Activated T-helper 1 cell treated with anti-CD3 and anti-CD28 coated beads, Interleukin-12 subunit alpha, Interleukin-12 subunit beta, Interleukin-2, Interleukin-4 antibody, amounts not matched to agents 30 ng/mL and 10 ng/mL and 1 ng/mL, durations not matched to agents 14 hours and 24 hours and 36 hours (primary cell): ENCODE results near the gene CHML. TPM values are rescaled to one million over a fixed set of nuclear protein-coding genes. Genes with fewer than 3 reads are reported as not detected.

Experiments used
- DNase-seq: peaks from one replicate; pipeline ENCODE4 v3.0.0; 2021; ENCODE audit warnings: low spot score
- H3K27ac Mint-ChIP-seq: one replicate; pipeline ENCODE4 v1.8.0; 2021; ENCODE audit warnings: mild to moderate bottlenecking, mixed read lengths
- H3K27me3 Mint-ChIP-seq: one replicate; pipeline ENCODE4 v1.8.0; 2022; ENCODE audit warnings: mild to moderate bottlenecking, moderate library complexity, mixed read lengths; ENCODE audit not compliant: insufficient read depth
- H3K36me3 Mint-ChIP-seq: one replicate; pipeline ENCODE4 v1.8.0; 2021; ENCODE audit warnings: low read depth, mixed read lengths
- H3K4me1 Mint-ChIP-seq: one replicate; pipeline ENCODE4 v1.8.0; 2021; ENCODE audit warnings: low read depth, mixed read lengths
- H3K4me3 Mint-ChIP-seq: one replicate; pipeline ENCODE4 v1.8.0; 2021; ENCODE audit warnings: mild to moderate bottlenecking, moderate library complexity, mixed read lengths
- H3K9me3 Mint-ChIP-seq: one replicate; pipeline ENCODE4 v1.8.0; 2021; ENCODE audit warnings: mixed read lengths
- intact Hi-C: fragments of 100-400 bp; cut with micrococcal nuclease; formaldehyde crosslinking; loops from one replicate; pipeline ENCODE4 v1.15.1; 2024
- total RNA-seq: library from RNA; stranded (reverse); gene quantifications from 2 replicates; pipeline ENCODE4 v1.2.3, GENCODE V29; 2022

Gene CHML
- total RNA-seq, 1 donor from 2014 or later = 17.8 TPM

DNA sequence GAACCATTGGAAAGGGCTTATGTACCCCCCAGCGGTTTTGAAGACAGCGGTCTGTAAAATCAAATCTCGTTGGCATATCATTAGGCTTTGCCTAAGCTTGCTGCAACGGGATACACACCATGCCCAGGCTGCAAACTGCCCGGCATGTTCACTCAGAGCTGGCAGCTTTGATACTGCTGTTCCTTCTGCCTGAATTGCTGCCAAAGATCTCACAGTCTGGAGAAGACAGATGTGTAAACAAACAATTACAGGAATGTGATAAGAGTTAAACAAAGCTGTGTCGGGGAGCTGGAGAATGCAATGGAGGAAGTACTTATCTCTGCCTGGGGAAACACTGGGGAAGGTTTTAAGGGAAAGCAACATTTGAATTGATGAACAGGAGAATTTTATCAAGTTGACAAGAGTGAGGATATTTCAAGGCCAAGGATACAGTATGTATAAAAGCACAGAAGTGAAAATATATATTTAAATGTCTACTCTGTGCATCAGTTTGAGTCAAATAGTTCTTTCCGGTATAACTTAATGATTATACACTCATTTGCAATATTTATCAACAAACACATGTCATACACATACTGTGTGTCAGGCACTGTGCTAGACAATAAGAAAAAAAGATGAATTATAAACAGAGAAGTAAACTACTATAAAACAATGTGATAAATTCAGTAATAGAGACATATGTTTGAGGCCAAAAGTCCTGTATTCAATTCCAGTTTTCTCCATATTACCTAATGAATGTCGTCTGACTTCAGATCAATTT is 29.9 kb downstream of the CHML start:
- intact Hi-C loops = no loop called here
- Mint-ChIP-seq H3K27ac (no peak overlapping the region), H3K36me3 (no peaks in the 10 kb centered on the region), H3K4me1 (peaks cover 14% of the 10 kb centered on the region), H3K27me3 (no peaks in the 10 kb centered on the region), H3K9me3 (no peaks in the 10 kb centered on the region), H3K4me3 (no peak overlapping the region)
- DNase-seq = no peak

DNA sequence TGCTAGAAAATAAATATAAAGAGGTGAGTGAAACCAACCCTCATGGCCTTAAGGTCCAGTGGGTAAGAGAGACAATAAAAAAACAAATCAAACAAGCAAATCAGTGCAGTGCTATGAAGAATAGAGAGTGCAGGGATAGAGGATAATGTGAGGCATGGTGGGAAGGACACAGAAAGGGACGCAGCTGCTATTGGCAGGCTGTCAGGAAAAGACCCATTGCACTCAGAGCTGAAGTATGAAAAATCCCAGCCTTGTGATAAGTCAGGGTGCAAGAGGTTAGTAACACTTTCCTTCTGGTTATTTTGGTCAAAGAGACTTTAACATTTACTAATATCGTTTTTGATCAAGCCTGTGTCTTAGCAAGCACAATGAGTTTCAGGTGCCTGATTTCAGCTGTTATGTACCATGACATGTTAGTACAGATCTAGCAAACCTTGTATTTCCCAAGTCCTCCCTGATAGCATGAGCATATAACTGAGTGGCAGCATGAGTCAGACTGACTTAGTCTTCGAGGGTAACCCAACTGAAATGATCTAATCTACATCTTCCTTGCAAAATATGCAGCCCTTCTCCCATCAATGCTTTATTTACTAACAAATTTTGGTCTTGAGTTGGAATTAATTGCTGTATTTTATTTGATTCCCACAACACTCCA is 31.7 kb downstream of the CHML start:
- no peaks in the 10 kb centered on the region for H3K9me3 Mint-ChIP-seq
- no peak overlapping the region for H3K4me3 Mint-ChIP-seq
- H3K27me3 Mint-ChIP-seq = no peaks in the 10 kb centered on the region
- no peak overlapping the region for H3K27ac Mint-ChIP-seq
- H3K4me1 Mint-ChIP-seq = peaks cover 7% of the 10 kb centered on the region
- DNase-seq = no peak
- no peaks in the 10 kb centered on the region for H3K36me3 Mint-ChIP-seq
- intact Hi-C loops = no loop called here

- intact Hi-C loops = no loop called here
- no peaks in the 10 kb centered on the region for H3K9me3 Mint-ChIP-seq
- H3K4me3 Mint-ChIP-seq = no peak overlapping the region
- H3K27me3 Mint-ChIP-seq = no peaks in the 10 kb centered on the region
- peaks cover 1% of the 10 kb centered on the region for H3K4me1 Mint-ChIP-seq
- DNase-seq = no peak
- no peaks in the 10 kb centered on the region for H3K36me3 Mint-ChIP-seq
- H3K27ac Mint-ChIP-seq = no peak overlapping the region
Observed at GRCh38 chr1:241607497-241607896, 32.7 kb downstream of the CHML start.

DNA sequence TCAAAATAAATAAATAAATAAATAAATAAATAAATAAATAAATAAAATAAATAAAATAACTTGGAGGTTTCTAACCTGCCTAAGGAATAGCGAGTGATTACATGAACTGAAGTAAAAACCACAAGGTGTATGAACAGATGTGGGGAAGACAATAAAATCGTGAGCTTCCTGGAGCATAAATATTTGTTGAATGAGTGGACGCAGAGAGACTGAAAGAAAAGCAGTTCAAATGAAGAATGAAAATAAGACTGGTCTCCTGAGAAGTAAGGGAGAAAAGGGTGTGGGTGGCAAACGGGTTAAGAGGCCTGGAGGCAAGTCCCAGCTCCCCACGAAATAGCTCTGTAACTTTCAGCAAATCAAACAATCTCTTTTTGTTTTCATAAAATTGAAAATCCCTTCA is 33.6 kb downstream of the CHML start:
- no peak overlapping the region for H3K27ac Mint-ChIP-seq
- intact Hi-C loops = no loop called here

GRCh38 chr1:241605146-241605805 is 34.9 kb downstream of the CHML start:
- H3K27ac Mint-ChIP-seq = no peak overlapping the region
- H3K4me3 Mint-ChIP-seq = no peak overlapping the region
- no peaks in the 10 kb centered on the region for H3K9me3 Mint-ChIP-seq
- H3K4me1 Mint-ChIP-seq = peaks cover 7% of the 10 kb centered on the region
- no peaks in the 10 kb centered on the region for H3K27me3 Mint-ChIP-seq
- intact Hi-C loops = no loop called here
- H3K36me3 Mint-ChIP-seq = peaks cover 10% of the 10 kb centered on the region
- DNase-seq = no peak

More for the DNA sequence above, 33.6 kb downstream of the CHML start:
- Mint-ChIP-seq H3K4me1 (no peaks in the 10 kb centered on the region), H3K27me3 (no peaks in the 10 kb centered on the region), H3K36me3 (peaks cover 4% of the 10 kb centered on the region), H3K4me3 (no peak overlapping the region), H3K9me3 (no peaks in the 10 kb centered on the region)
- DNase-seq = no peak

GRCh38 chr1:241603731-241604245 is 36.4 kb downstream of the CHML start:
- Mint-ChIP-seq H3K4me3 (no peak overlapping the region), H3K9me3 (no peaks in the 10 kb centered on the region), H3K27ac (no peak overlapping the region), H3K36me3 (peaks cover 10% of the 10 kb centered on the region), H3K4me1 (peaks cover 7% of the 10 kb centered on the region), H3K27me3 (no peaks in the 10 kb centered on the region)
- intact Hi-C loops = no loop called here
- DNase-seq = no peak

- Mint-ChIP-seq H3K36me3 (peaks cover 16% of the 10 kb centered on the region), H3K9me3 (no peaks in the 10 kb centered on the region), H3K4me3 (no peak overlapping the region), H3K27ac (no peak overlapping the region), H3K27me3 (no peaks in the 10 kb centered on the region), H3K4me1 (peaks cover 7% of the 10 kb centered on the region)
- no peak for DNase-seq
- intact Hi-C loops = no loop called here
Observed at GRCh38 chr1:241600496-241600901, 39.7 kb downstream of the CHML start.

- Mint-ChIP-seq H3K36me3 (peaks cover 24% of the 10 kb centered on the region), H3K27ac (no peak overlapping the region), H3K4me1 (peaks cover 7% of the 10 kb centered on the region), H3K4me3 (no peak overlapping the region), H3K9me3 (no peaks in the 10 kb centered on the region), H3K27me3 (no peaks in the 10 kb centered on the region)
- intact Hi-C loops = no loop called here
- DNase-seq = no peak
Observed at GRCh38 chr1:241598249-241598648, 41.9 kb downstream of the CHML start.

DNA sequence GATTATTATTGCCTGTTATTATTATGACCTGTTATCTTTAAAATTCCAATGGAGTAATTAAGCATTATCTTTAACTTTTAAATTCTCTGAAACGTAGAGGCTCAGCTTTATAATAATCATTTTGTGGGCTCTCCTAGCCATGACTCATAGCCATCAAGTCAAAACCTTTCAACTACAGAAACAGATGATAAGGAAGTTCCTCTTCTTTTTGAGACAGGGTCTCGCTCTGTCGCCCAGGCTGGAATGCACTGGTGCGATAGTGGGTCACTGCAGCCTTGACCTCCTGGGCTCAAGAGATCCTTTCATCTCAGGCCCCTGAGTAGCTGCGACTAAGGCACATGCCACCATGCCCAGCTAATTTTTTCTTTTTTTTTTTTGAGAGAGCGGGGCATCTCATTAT is 43.5 kb downstream of the CHML start:
- Mint-ChIP-seq H3K36me3 (peaks cover 20% of the 10 kb centered on the region), H3K4me1 (peaks cover 19% of the 10 kb centered on the region), H3K4me3 (no peak overlapping the region), H3K9me3 (no peaks in the 10 kb centered on the region), H3K27me3 (no peaks in the 10 kb centered on the region), H3K27ac (no peak overlapping the region)
- no peak for DNase-seq
- intact Hi-C loops = no loop called here

GRCh38 chr1:241593186-241593585 is 47.0 kb downstream of the CHML start:
- no peak overlapping the region for H3K4me3 Mint-ChIP-seq
- H3K4me1 Mint-ChIP-seq = peaks cover 12% of the 10 kb centered on the region
- H3K36me3 Mint-ChIP-seq = peaks cover 18% of the 10 kb centered on the region
- DNase-seq = no peak
- H3K9me3 Mint-ChIP-seq = no peaks in the 10 kb centered on the region
- intact Hi-C loops = loop anchor here (2.0 kb wide), 1 partner anchor 20 kb away; no protein-coding TSS in a partner anchor
- no peaks in the 10 kb centered on the region for H3K27me3 Mint-ChIP-seq
- no peak overlapping the region for H3K27ac Mint-ChIP-seq

GRCh38 chr1:241592273-241592958 is 47.8 kb downstream of the CHML start:
- peak overlapping the region; percentile 21 for H3K27ac Mint-ChIP-seq
- intact Hi-C loops = loop anchor here (1.0 to 2.0 kb wide), 2 partner anchors 20 to 60 kb away; partner anchors contain the start of gene KMO
- DNase-seq = no peak
- H3K4me3 Mint-ChIP-seq = no peak overlapping the region
- H3K4me1 Mint-ChIP-seq = peaks cover 12% of the 10 kb centered on the region
- H3K36me3 Mint-ChIP-seq = peaks cover 14% of the 10 kb centered on the region
- no peaks in the 10 kb centered on the region for H3K27me3 Mint-ChIP-seq
- H3K9me3 Mint-ChIP-seq = no peaks in the 10 kb centered on the region

DNA sequence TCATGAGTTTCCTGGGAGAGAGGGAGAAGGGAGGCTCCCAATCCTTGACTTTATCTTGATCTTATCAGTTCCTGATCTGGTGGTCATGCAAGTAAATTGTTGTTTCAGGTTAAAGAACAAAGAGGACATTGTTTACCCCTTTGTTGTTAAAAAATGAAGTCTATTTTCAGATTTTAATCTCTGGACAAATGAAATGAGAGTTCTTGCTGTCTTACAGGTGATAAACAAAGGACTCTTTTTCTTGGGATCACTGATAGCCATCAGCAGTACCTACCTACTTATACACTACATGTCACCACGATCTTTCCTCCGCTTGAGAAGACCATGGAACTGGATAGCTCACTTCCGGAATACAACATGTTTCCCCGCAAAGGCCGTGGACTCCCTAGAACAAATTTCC is 48.4 kb downstream of the CHML start:
- no peaks in the 10 kb centered on the region for H3K27me3 Mint-ChIP-seq
- H3K27ac Mint-ChIP-seq = no peak overlapping the region
- no peak for DNase-seq
- H3K4me1 Mint-ChIP-seq = peaks cover 12% of the 10 kb centered on the region
- H3K36me3 Mint-ChIP-seq = peaks cover 14% of the 10 kb centered on the region
- no peak overlapping the region for H3K4me3 Mint-ChIP-seq
- intact Hi-C loops = loop anchor here (1.0 to 2.0 kb wide), 2 partner anchors 21 to 59 kb away; partner anchors contain the start of gene KMO
- no peaks in the 10 kb centered on the region for H3K9me3 Mint-ChIP-seq
